SK-N-SH (cell line): Measurements from ENCODE around the gene DLX1.

Experiments
- CTCF ChIP-seq: fragments of 200-600 bp; sonication (generic); IDR thresholded peaks from 2 replicates; pipeline ENCODE4 v1.6.1; 2017; ENCODE audit warnings: antibody characterized with exemption, mild to moderate bottlenecking, moderate library complexity
- EP300 ChIP-seq, 2 experiments: IDR thresholded peaks; 2 replicates each; pipeline versions ENCODE4 v1.4.0 to v1.6.1; 2012; ENCODE audit warnings: borderline replicate concordance in 1 of 2, low read depth in 1 of 2, low read length in 1 of 2
- EZH2phosphoT487 ChIP-seq: fragments of 200-600 bp; sonication (generic); IDR thresholded peaks from 2 replicates; pipeline ENCODE4 v1.6.1; 2017; ENCODE audit warnings: low read depth, mixed run types, mild to moderate bottlenecking, antibody characterized with exemption, moderate library complexity, borderline replicate concordance
- GATA2 ChIP-seq: sonication (generic); formaldehyde crosslinking; IDR thresholded peaks from 2 replicates; pipeline ENCODE4 v1.5.0; 2020; ENCODE audit warnings: mild to moderate bottlenecking, missing genetic modification reagents
- JUND ChIP-seq: IDR thresholded peaks from 2 replicates; pipeline ENCODE4 v1.4.0; 2012
- MAX ChIP-seq: IDR thresholded peaks from 2 replicates; pipeline ENCODE4 v1.4.0; 2012; ENCODE audit warnings: low read depth
- POLR2AphosphoS5 ChIP-seq: IDR thresholded peaks from 2 replicates; pipeline ENCODE4 v1.6.1; 2012; ENCODE audit warnings: low read depth, low read length
- RCOR1 ChIP-seq: fragments of 150-350 bp; IDR thresholded peaks from 2 replicates; pipeline ENCODE4 v1.6.1; 2017; ENCODE audit warnings: antibody characterized with exemption, low read length
- SIN3A ChIP-seq: IDR thresholded peaks from 2 replicates; pipeline ENCODE4 v1.6.1; 2012; ENCODE audit warnings: low read depth, mild to moderate bottlenecking, low read length, moderate library complexity, borderline replicate concordance
- USF2 ChIP-seq: fragments of 150-350 bp; IDR thresholded peaks from 2 replicates; pipeline ENCODE4 v1.6.1; 2017; ENCODE audit warnings: antibody characterized with exemption, low read length, low read depth, borderline replicate concordance
- ZBTB33 ChIP-seq: IDR thresholded peaks from 2 replicates; pipeline ENCODE4 v1.4.0; 2012; ENCODE audit warnings: low read depth, borderline replicate concordance

- TF ChIP-seq CTCF (no peak), USF2 (no peak), RCOR1 (no peak), GATA2 (CRISPR knock-in tag) (no peak), ZBTB33 (no peak), MAX (no peak), EP300 (IDR thresholded peaks at IDR 0.05; ENCODE audit: borderline replicate concordance in 1 of 2, low read depth in 1 of 2, low read length in 1 of 2) (no peak), SIN3A (no peak), EZH2phosphoT487 (no peak), JUND (no peak), POLR2AphosphoS5 (no peak)
Measured at GRCh38 chr2:172100080-172100934, 15.0 kb downstream of the DLX1 start.
